HepG2 (cell line): ENCODE data around the gene TACC2. TPM values are rescaled to one million over a fixed set of nuclear protein-coding genes. Genes with fewer than 3 reads are reported as not detected.
"Not testable (repeated sequence)": the region's sequence is repeated elsewhere in the genome, so short reads cannot be mapped to it uniquely, and the experiment has no call there.

ENCODE experiments used
- ATAC-seq: fragments of 200-7000 bp; cut with Tn5 transposase; 3 replicates; pipeline ENCODE4 v1.9.1; 2020; ENCODE audit warnings: mild to moderate bottlenecking, moderate library complexity
- BruUV-seq: library from RNA; stranded (reverse); fragments of 400-500 nt; replicated peaks from 2 replicates; lab custom pipeline; 2021; lab: Mats Ljungman, UMichigan
- CTCF ChIA-PET: fragments of 300-600 bp; formaldehyde crosslinking; extraction: SDS; loops from one replicate; lab custom pipeline; 2021; ENCODE audit warnings: low total read pairs, inconsistent platforms, low intra/inter-chr PET ratio; lab: Yijun Ruan, JAX
- POLR2A ChIA-PET: fragments of 350-600 bp; sonication (Branson Sonifier 250); formaldehyde crosslinking; loops from one replicate; lab custom pipeline; 2020; ENCODE audit warnings: antibody characterized with exemption, inconsistent platforms; lab: Yijun Ruan, JAX
- DNase-seq: peaks from one replicate; pipeline ENCODE4 v3.0.0-alpha.2; 2015; ENCODE audit warnings: low spot score
- FAIRE-seq: peaks from 3 replicates; lab custom pipeline; 2011; peaks lifted over from hg19 to GRCh38; lab: Jason Lieb, UNC
- H2AFZ ChIP-seq: one replicate; pipeline ENCODE4 v1.6.1; 2011; ENCODE audit warnings: low read length, inconsistent platforms
- H3K27ac ChIP-seq: fragments of 300-600 bp; 3 replicates; pipeline ENCODE4 v1.8.0; 2011; ENCODE audit warnings: mixed run types, mild to moderate bottlenecking, mixed read lengths, low read length, inconsistent platforms; ENCODE audit not compliant: insufficient read depth; ENCODE audit errors: extremely low read length
- H3K27me3 ChIP-seq, 2 experiments: fragments of 200-600 bp in 1 of 2; 2 replicates in 1 of 2; 3 replicates in 1 of 2; pipeline versions ENCODE4 v1.6.0 to v1.8.0; 2011; ENCODE audit warnings: low read length in 2 of 2, mild to moderate bottlenecking in 2 of 2, moderate library complexity in 2 of 2, inconsistent platforms in 1 of 2; ENCODE audit not compliant: insufficient read depth in 2 of 2, control insufficient read depth in 1 of 2
- H3K36me3 ChIP-seq, 2 experiments: fragments of 200-600 bp in 1 of 2; replicated peaks in 1 of 2; 2 replicates in 1 of 2; 3 replicates in 1 of 2; pipeline versions ENCODE4 v1.5.1 to v1.8.0; 2011; ENCODE audit warnings: low read length in 2 of 2, inconsistent platforms in 1 of 2; ENCODE audit not compliant: insufficient read depth in 2 of 2, control insufficient read depth in 1 of 2
- H3K4me1 ChIP-seq: 2 replicates; pipeline ENCODE4 v1.5.1; 2012; ENCODE audit warnings: low read length, inconsistent platforms; ENCODE audit not compliant: insufficient read depth
- H3K4me2 ChIP-seq: 2 replicates; pipeline ENCODE4 v1.6.0; 2011; ENCODE audit warnings: low read depth, low read length, inconsistent platforms
- H3K4me3 ChIP-seq, 3 experiments: fragments of 200-600 bp in 1 of 3; sonication (generic), shearing (Covaris generic) in 1 of 3; replicated peaks in 1 of 3; 2 replicates each; pipeline ENCODE4 v1.5.1; 2011 to 2016; ENCODE audit warnings: low read length in 3 of 3, inconsistent platforms in 2 of 3, low read depth in 2 of 3, mild to moderate bottlenecking in 2 of 3, control low read depth in 1 of 3, mixed read lengths in 1 of 3; ENCODE audit not compliant: insufficient read depth in 1 of 3
- H3K79me2 ChIP-seq: one replicate; pipeline ENCODE4 v1.6.1; 2011; ENCODE audit warnings: low read length, inconsistent platforms; ENCODE audit not compliant: insufficient read depth
- H3K9ac ChIP-seq: 2 replicates; pipeline ENCODE4 v1.6.0; 2011; ENCODE audit warnings: mild to moderate bottlenecking, low read depth, low read length, inconsistent platforms; ENCODE audit not compliant: insufficient read depth
- H3K9me3 ChIP-seq: 2 replicates; pipeline ENCODE4 v1.5.1; 2012; ENCODE audit warnings: mild to moderate bottlenecking, low read length
- H4K20me1 ChIP-seq: 2 replicates; pipeline ENCODE4 v1.6.0; 2011; ENCODE audit warnings: inconsistent platforms, mild to moderate bottlenecking, low read length, moderate library complexity; ENCODE audit not compliant: insufficient read depth
- ATF7 ChIP-seq, 2 experiments: fragments of 450-650 bp in 1 of 2; sonication (generic) in 1 of 2; formaldehyde crosslinking in 1 of 2; IDR thresholded peaks; 2 replicates each; pipeline versions ENCODE4 v1.4.0 to v1.6.1; 2016 to 2020; ENCODE audit warnings: antibody characterized with exemption in 1 of 2, mild to moderate bottlenecking in 1 of 2, missing genetic modification reagents in 1 of 2
- SRSF1 ChIP-seq: fragments of 200-400 bp; formaldehyde crosslinking; optimal IDR thresholded peaks from 2 replicates; pipeline ENCODE3; 2017; ENCODE audit warnings: mild to moderate bottlenecking, low read depth, low read length, moderate library complexity
- ZNF644 ChIP-seq: IDR thresholded peaks from 2 replicates; pipeline ENCODE4 v1.6.1; 2016; ENCODE audit warnings: low read depth
- WGBS: methylation state at CpG from one replicate; pipeline ENCODE4 v1.1.6; 2017; ENCODE audit warnings: low lambda C conversion rate; 5-methylcytosine and 5-hydroxymethylcytosine counted together
- in situ Hi-C: cut with HindIII; loops from 2 replicates; pipeline ENCODE4 v1.10.0; 2017; ENCODE audit warnings: low pct_unique_long_range_greater_than_20kb; ENCODE audit not compliant: extremely low pct_ligation_motif_present
- intact Hi-C: fragments of 100-400 bp; cut with micrococcal nuclease; formaldehyde crosslinking; loops from one replicate; pipeline ENCODE4 v1.10.0; 2022; ENCODE audit not compliant: unreplicated experiment
- polyA plus RNA-seq, 8 experiments: library from polyadenylated mRNA; depleted of rRNA in 3 of 8; stranded (reverse) in 7 of 8; unstranded in 1 of 8; fragments of >200 nt; fragmentation: Illumina TruSeq in 4 of 8; extraction: Trizol in 4 of 8; gene quantifications; 2 replicates each; pipeline versions ENCODE4 v1.2.1 to v1.2.3, GENCODE V29; 2011 to 2016; ENCODE audit warnings: low read depth in 4 of 8, missing spikeins in 1 of 8, mixed read lengths in 1 of 8; ENCODE audit not compliant: insufficient read depth in 1 of 8
- total RNA-seq, 5 experiments: library from RNA; depleted of rRNA; stranded (reverse); fragments of >200 nt; fragmentation: Illumina TruSeq; extraction: Trizol; gene quantifications; 2 replicates each; pipeline ENCODE4 v1.2.3, GENCODE V29; 2016; ENCODE audit warnings: low read depth in 1 of 5

The TACC2 gene
- total and polyA plus RNA-seq, 2 of the 13 experiments (the other 11 are each of a cell fraction or from before 2014, with no cell fraction given) = 11.8 to 16.0 TPM

GRCh38 chr10:122201401-122201800 lies 212.4 kb downstream of the TACC2 start:
- Histone ChIP-seq H4K20me1 (no peaks in the 10 kb centered on the region), H3K4me2 (no peak overlapping the region), H3K4me3 (no peak overlapping the region), H3K27me3 (no peaks in the 10 kb centered on the region), H3K79me2 (no peaks in the 10 kb centered on the region), H3K9ac (no peak overlapping the region), H3K27ac (no peak overlapping the region), H3K4me1 (peaks cover 10% of the 10 kb centered on the region), H3K36me3 (peaks cover 16 to 23% of the 10 kb centered on the region in 2 experiments), H3K9me3 (no peaks in the 10 kb centered on the region), H2AFZ (no peak overlapping the region)
- TF ChIP-seq ATF7 (IDR thresholded peaks at IDR 0.05) (peak; percentile 9; the same call in 1 of the 2 replicates), ATF7 (CRISPR knock-in tag; IDR thresholded peaks at IDR 0.05) (no peak), ZNF644 (CRISPR knock-in tag) (no peak), SRSF1 (no peak)
- FAIRE-seq (no peak), DNase-seq (no peak), ATAC-seq (no peak)
- in situ Hi-C loops (no loop called here), intact Hi-C loops (no loop called here)
- CTCF ChIA-PET = no interaction called here
- no TSS peak for BruUV-seq
- WGBS = 90% methylated on average over 3 of the region's 9 CpGs
- POLR2A ChIA-PET = no interaction called here

GRCh38 chr10:122203180-122203579 lies 214.2 kb downstream of the TACC2 start:
- not testable (repeated sequence) for FAIRE-seq, BruUV-seq

More at GRCh38 chr10:122203180-122203579, 214.2 kb downstream of the TACC2 start:
- WGBS = 100% methylated on average over 2 of the region's 33 CpGs
- H3K36me3 ChIP-seq = peaks cover 14 to 19% of the 10 kb centered on the region in 2 experiments; a peak in 4 of 5 replicates
- H3K27ac ChIP-seq, in situ Hi-C loops, H3K79me2 ChIP-seq, H3K4me3 ChIP-seq, H3K27me3 ChIP-seq, H3K9ac ChIP-seq, H4K20me1 ChIP-seq, H2AFZ ChIP-seq, H3K4me2 ChIP-seq, DNase-seq, POLR2A ChIA-PET, ATAC-seq, H3K9me3 ChIP-seq, intact Hi-C loops, CTCF ChIA-PET: not testable (repeated sequence)
- H3K4me1 ChIP-seq = peaks cover 20% of the 10 kb centered on the region
